ENCODE measurements around the gene ANKFY1. TPM values are rescaled to one million over a fixed set of nuclear protein-coding genes. Genes with fewer than 3 reads are reported as not detected.

ANKFY1 gene
- total RNA-seq, 1 donor from 2014 or later: 22.6 TPM

- H3K4me3 ChIP-seq (ENCODE audit: low read depth, low read length): no peak overlapping the region
- no peak for TF ChIP-seq CTCF (IDR thresholded peaks at IDR 0.05; ENCODE audit: insufficient read depth, low read length, severe bottlenecking)
- no peak for DNase-seq (ENCODE audit: low read depth)
- H3K27me3 ChIP-seq (ENCODE audit: control insufficient read depth, insufficient read depth, low read length): no peaks in the 10 kb centered on the region
- peaks cover 2% of the 10 kb centered on the region for H3K36me3 ChIP-seq (ENCODE audit: control insufficient read depth, insufficient read depth, low read length)
- FAIRE-seq: no peak
Observed at GRCh38 chr17:4220655-4221054, 43.1 kb downstream of the ANKFY1 start.

GRCh38 chr17:4219241-4219640 is 44.5 kb downstream of the ANKFY1 start:
- peak; percentile 65 for DNase-seq (ENCODE audit: low read depth)
- Histone ChIP-seq H3K27me3 (ENCODE audit: control insufficient read depth, insufficient read depth, low read length) (no peaks in the 10 kb centered on the region), H3K4me3 (ENCODE audit: low read depth, low read length) (no peak overlapping the region), H3K36me3 (ENCODE audit: control insufficient read depth, insufficient read depth, low read length) (peaks cover 2% of the 10 kb centered on the region)
- no peak for FAIRE-seq
- TF ChIP-seq CTCF (IDR thresholded peaks at IDR 0.05; ENCODE audit: insufficient read depth, low read length, severe bottlenecking): no peak

GRCh38 chr17:4215882-4216570 is 47.8 kb downstream of the ANKFY1 start:
- DNase-seq (ENCODE audit: low read depth): no peak
- Histone ChIP-seq H3K4me3 (ENCODE audit: low read depth, low read length) (no peak overlapping the region), H3K36me3 (ENCODE audit: control insufficient read depth, insufficient read depth, low read length) (peaks cover 4% of the 10 kb centered on the region), H3K27me3 (ENCODE audit: control insufficient read depth, insufficient read depth, low read length) (no peaks in the 10 kb centered on the region)
- no peak for TF ChIP-seq CTCF (IDR thresholded peaks at IDR 0.05; ENCODE audit: insufficient read depth, low read length, severe bottlenecking)
- no peak for FAIRE-seq

GRCh38 chr17:4214157-4214556 is 49.6 kb downstream of the ANKFY1 start:
- FAIRE-seq: no peak
- TF ChIP-seq CTCF (IDR thresholded peaks at IDR 0.05; ENCODE audit: insufficient read depth, low read length, severe bottlenecking): no peak
- no peaks in the 10 kb centered on the region for H3K27me3 ChIP-seq (ENCODE audit: control insufficient read depth, insufficient read depth, low read length)
- DNase-seq (ENCODE audit: low read depth): no peak
- peaks cover 8% of the 10 kb centered on the region for H3K36me3 ChIP-seq (ENCODE audit: control insufficient read depth, insufficient read depth, low read length)
- no peak overlapping the region for H3K4me3 ChIP-seq (ENCODE audit: low read depth, low read length)

GRCh38 chr17:4209611-4210010 is 54.2 kb downstream of the ANKFY1 start:
- FAIRE-seq (no peak), DNase-seq (ENCODE audit: low read depth) (no peak)
- Histone ChIP-seq H3K4me3 (ENCODE audit: low read depth, low read length) (no peak overlapping the region), H3K36me3 (ENCODE audit: control insufficient read depth, insufficient read depth, low read length) (peaks cover 15% of the 10 kb centered on the region), H3K27me3 (ENCODE audit: control insufficient read depth, insufficient read depth, low read length) (no peaks in the 10 kb centered on the region)
- no peak for TF ChIP-seq CTCF (IDR thresholded peaks at IDR 0.05; ENCODE audit: insufficient read depth, low read length, severe bottlenecking)

GRCh38 chr17:4208238-4208637 is 55.5 kb downstream of the ANKFY1 start:
- no peaks in the 10 kb centered on the region for H3K27me3 ChIP-seq (ENCODE audit: control insufficient read depth, insufficient read depth, low read length)
- no peak overlapping the region for H3K4me3 ChIP-seq (ENCODE audit: low read depth, low read length)
- FAIRE-seq (no peak), DNase-seq (ENCODE audit: low read depth) (no peak)
- peaks cover 13% of the 10 kb centered on the region for H3K36me3 ChIP-seq (ENCODE audit: control insufficient read depth, insufficient read depth, low read length)
- no peak for TF ChIP-seq CTCF (IDR thresholded peaks at IDR 0.05; ENCODE audit: insufficient read depth, low read length, severe bottlenecking)

Measured in bronchial epithelial cell (primary cell).